GM13976 (cell line): Measurements from ENCODE around the gene CNRIP1.

Source experiments
- DNase-seq: peaks from one replicate; pipeline ENCODE4 v3.0.0; 2012; ENCODE audit warnings: low spot score
- CTCF ChIP-seq: IDR thresholded peaks from 2 replicates; pipeline ENCODE4 v1.5.1; 2012; ENCODE audit warnings: borderline replicate concordance, mild to moderate bottlenecking; ENCODE audit not compliant: insufficient read depth; ENCODE audit errors: extremely low read depth, missing control alignments, control extremely low read depth
- in situ Hi-C: fragments of 300-500 bp; cut with MboI; formaldehyde crosslinking; loops from one replicate; pipeline ENCODE4 v1.12.0; 2022; ENCODE audit warnings: low sequenced_read_pairs, mixed read lengths, inconsistent platforms; ENCODE audit not compliant: unreplicated experiment

The CNRIP1 gene

DNA sequence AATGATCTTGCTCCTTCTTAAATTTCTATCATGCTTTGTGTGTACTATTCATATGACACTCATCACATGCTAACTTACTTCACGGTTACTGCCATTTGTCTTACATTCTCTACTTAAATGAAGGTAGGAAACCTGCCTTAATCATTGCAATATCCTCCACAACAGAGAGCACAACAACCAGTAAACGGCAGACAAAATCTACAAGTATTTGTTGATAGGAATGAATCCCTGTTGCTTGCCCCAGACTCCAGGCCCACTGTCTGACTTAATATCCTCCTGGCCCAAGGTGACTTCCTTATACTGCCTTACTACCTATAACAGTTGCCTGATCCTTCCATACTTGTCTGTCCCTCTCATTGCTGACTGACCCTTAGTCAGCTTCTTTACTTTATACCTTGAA is 70.9 kb downstream of the CNRIP1 start:
- in situ Hi-C loops, result no loop called here

GRCh38 chr2:68248361-68248760 is 71.4 kb downstream of the CNRIP1 start:
- in situ Hi-C loops, result no loop called here
- TF ChIP-seq CTCF, result no peak
- DNase-seq, result no peak

More for the DNA sequence above, 70.9 kb downstream of the CNRIP1 start:
- no peak for DNase-seq
- TF ChIP-seq CTCF, result no peak

- DNase-seq, result no peak
- in situ Hi-C loops, result no loop called here
- TF ChIP-seq CTCF, result no peak
Measured at GRCh38 chr2:68246396-68246795, 73.4 kb downstream of the CNRIP1 start.

DNA sequence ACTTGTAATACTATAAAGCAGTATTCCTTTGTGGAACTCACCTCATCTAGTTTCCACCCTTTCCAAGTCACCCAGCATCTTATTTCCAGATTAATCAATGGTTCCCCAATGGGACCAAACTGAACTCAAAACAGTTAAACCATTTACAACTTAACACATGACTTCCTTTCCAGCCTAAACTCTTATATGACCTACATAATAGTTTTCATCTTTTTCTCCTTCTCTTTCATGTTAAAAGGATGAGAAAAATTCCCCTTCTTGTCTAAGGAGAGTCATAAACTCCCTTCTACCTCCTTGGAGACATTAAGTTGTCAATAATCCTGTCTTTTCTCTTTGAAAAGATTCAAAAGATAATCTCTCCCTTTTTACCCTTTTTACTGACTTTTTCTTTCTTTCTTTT is 74.1 kb downstream of the CNRIP1 start:
- DNase-seq, result no peak

GRCh38 chr2:68245066-68245465 is 74.7 kb downstream of the CNRIP1 start:
- DNase-seq, result no peak
- TF ChIP-seq CTCF, result no peak
- in situ Hi-C loops, result no loop called here

More for the DNA sequence above, 74.1 kb downstream of the CNRIP1 start:
- no peak for TF ChIP-seq CTCF
- in situ Hi-C loops, result no loop called here

- in situ Hi-C loops, result no loop called here
- no peak for DNase-seq
- no peak for TF ChIP-seq CTCF
Measured at GRCh38 chr2:68244456-68244855, 75.3 kb downstream of the CNRIP1 start.
